PFSK-1 (cell line): ENCODE measurements around the gene YBX2.

Source experiments
- POLR2AphosphoS5 ChIP-seq: IDR thresholded peaks from 2 replicates; pipeline ENCODE4 v1.6.1; 2012; ENCODE audit warnings: low read depth, mild to moderate bottlenecking, control low read depth, low read length, moderate library complexity
- REST ChIP-seq, 2 experiments: IDR thresholded peaks; 2 replicates each; pipeline versions ENCODE4 v1.6.1 to v1.8.0; 2011 to 2012; ENCODE audit warnings: low read depth in 2 of 2, low read length in 2 of 2, control low read depth in 1 of 2, inconsistent platforms in 1 of 2, mild to moderate bottlenecking in 1 of 2, moderate library complexity in 1 of 2; ENCODE audit not compliant: insufficient read depth in 1 of 2
- SIN3A ChIP-seq: IDR thresholded peaks from 2 replicates; pipeline ENCODE4 v1.6.1; 2012; ENCODE audit warnings: mild to moderate bottlenecking, low read length, moderate library complexity, borderline replicate concordance; ENCODE audit not compliant: insufficient read depth
- TAF1 ChIP-seq: IDR thresholded peaks from 2 replicates; pipeline ENCODE4 v1.6.1; 2012; ENCODE audit warnings: low read length, control low read depth, borderline replicate concordance; ENCODE audit not compliant: insufficient read depth

GRCh38 chr17:7309628-7310027 lies 15.2 kb upstream of the YBX2 start:
- peak; percentile 56 for TF ChIP-seq POLR2AphosphoS5
- no peak for TF ChIP-seq TAF1
- TF ChIP-seq SIN3A = no peak
- no peak for TF ChIP-seq REST (IDR thresholded peaks at IDR 0.05; ENCODE audit: insufficient read depth in 1 of 2, low read depth in 2 of 2, low read length in 2 of 2)
